OCI-LY1 (cell line): ENCODE data around the gene POLR2E.

Source experiments
- H2AFZ ChIP-seq: fragments of 200-600 bp; sonication (generic), shearing (Covaris generic); 2 replicates; pipeline ENCODE4 v1.6.0; 2014; ENCODE audit warnings: antibody characterized with exemption, mild to moderate bottlenecking, low read length
- H3F3A ChIP-seq: fragments of 200-600 bp; sonication (generic), shearing (Covaris generic); 2 replicates; pipeline ENCODE4 v1.6.0; 2014; ENCODE audit warnings: mild to moderate bottlenecking, antibody characterized with exemption, low read length, moderate library complexity; ENCODE audit not compliant: insufficient read depth
- H3K27ac ChIP-seq: fragments of 200-600 bp; sonication (generic); 2 replicates; pipeline ENCODE4 v1.5.1; 2014; ENCODE audit warnings: low read length, mixed run types, mild to moderate bottlenecking, low read depth; ENCODE audit not compliant: poor library complexity, severe bottlenecking
- H3K27me3 ChIP-seq: fragments of 200-600 bp; sonication (generic); 2 replicates; pipeline ENCODE4 v1.6.0; 2014; ENCODE audit warnings: antibody characterized with exemption, mild to moderate bottlenecking, low read length, moderate library complexity; ENCODE audit not compliant: insufficient read depth
- H3K36me3 ChIP-seq: fragments of 200-600 bp; sonication (generic); 2 replicates; pipeline ENCODE4 v1.6.1; 2014; ENCODE audit warnings: mild to moderate bottlenecking, antibody characterized with exemption, low read length, moderate library complexity, mixed read lengths; ENCODE audit not compliant: insufficient read depth
- H3K4me1 ChIP-seq: fragments of 200-600 bp; sonication (generic); 2 replicates; pipeline ENCODE4 v1.5.1; 2014; ENCODE audit warnings: mild to moderate bottlenecking, low read length, moderate library complexity; ENCODE audit not compliant: insufficient read depth, severe bottlenecking
- H3K4me2 ChIP-seq: fragments of 200-600 bp; sonication (generic), shearing (Covaris generic); 2 replicates; pipeline ENCODE4 v1.6.1; 2014; ENCODE audit warnings: low read length
- H3K4me3 ChIP-seq: fragments of 200-600 bp; sonication (generic); 2 replicates; pipeline ENCODE4 v1.5.1; 2014; ENCODE audit warnings: low read length, low read depth, mild to moderate bottlenecking, mixed read lengths; ENCODE audit not compliant: poor library complexity, severe bottlenecking
- H3K79me2 ChIP-seq: fragments of 200-600 bp; shearing (Covaris generic); 2 replicates; pipeline ENCODE4 v1.6.1; 2016; ENCODE audit warnings: mixed run types, low read length, mixed read lengths; ENCODE audit not compliant: insufficient read depth
- H3K9ac ChIP-seq: fragments of 200-600 bp; sonication (generic), shearing (Covaris generic); 2 replicates; pipeline ENCODE4 v1.6.1; 2014; ENCODE audit warnings: mild to moderate bottlenecking, low read length, mixed read lengths
- H3K9me2 ChIP-seq: fragments of 200-600 bp; sonication (generic), shearing (Covaris generic); 2 replicates; pipeline ENCODE4 v1.6.1; 2014; ENCODE audit warnings: low read depth, mild to moderate bottlenecking, low read length, mixed read lengths
- H3K9me3 ChIP-seq: fragments of 200-600 bp; shearing (Covaris generic); 2 replicates; pipeline ENCODE4 v1.6.1; 2014; ENCODE audit warnings: low read length, mixed read lengths
- H4K20me1 ChIP-seq: fragments of 200-600 bp; sonication (generic), shearing (Covaris generic); 2 replicates; pipeline ENCODE4 v1.6.0; 2016; ENCODE audit warnings: mild to moderate bottlenecking, low read length; ENCODE audit not compliant: insufficient read depth
- EZH2 ChIP-seq: fragments of 200-600 bp; sonication (generic), shearing (Covaris generic); IDR thresholded peaks from 2 replicates; pipeline ENCODE4 v1.8.0; 2017; ENCODE audit warnings: borderline replicate concordance, mixed run types, mild to moderate bottlenecking, antibody characterized with exemption, low read length, moderate library complexity, mixed read lengths
- TF ChIP-seq, protein P1 (sequence below): fragments of 200-600 bp; sonication (generic), shearing (Covaris generic); IDR thresholded peaks from 2 replicates; pipeline ENCODE4 v1.5.1; 2017; ENCODE audit warnings: mild to moderate bottlenecking, antibody characterized with exemption, low read length, moderate library complexity, mixed read lengths

Gene POLR2E

GRCh38 chr19:1118999-1119398 lies 23.8 kb upstream of the POLR2E start:
- no peak overlapping the region for H3K9ac ChIP-seq
- H3K4me2 ChIP-seq = no peak overlapping the region
- no peak for TF ChIP-seq EZH2
- TF ChIP-seq, protein P1, sequence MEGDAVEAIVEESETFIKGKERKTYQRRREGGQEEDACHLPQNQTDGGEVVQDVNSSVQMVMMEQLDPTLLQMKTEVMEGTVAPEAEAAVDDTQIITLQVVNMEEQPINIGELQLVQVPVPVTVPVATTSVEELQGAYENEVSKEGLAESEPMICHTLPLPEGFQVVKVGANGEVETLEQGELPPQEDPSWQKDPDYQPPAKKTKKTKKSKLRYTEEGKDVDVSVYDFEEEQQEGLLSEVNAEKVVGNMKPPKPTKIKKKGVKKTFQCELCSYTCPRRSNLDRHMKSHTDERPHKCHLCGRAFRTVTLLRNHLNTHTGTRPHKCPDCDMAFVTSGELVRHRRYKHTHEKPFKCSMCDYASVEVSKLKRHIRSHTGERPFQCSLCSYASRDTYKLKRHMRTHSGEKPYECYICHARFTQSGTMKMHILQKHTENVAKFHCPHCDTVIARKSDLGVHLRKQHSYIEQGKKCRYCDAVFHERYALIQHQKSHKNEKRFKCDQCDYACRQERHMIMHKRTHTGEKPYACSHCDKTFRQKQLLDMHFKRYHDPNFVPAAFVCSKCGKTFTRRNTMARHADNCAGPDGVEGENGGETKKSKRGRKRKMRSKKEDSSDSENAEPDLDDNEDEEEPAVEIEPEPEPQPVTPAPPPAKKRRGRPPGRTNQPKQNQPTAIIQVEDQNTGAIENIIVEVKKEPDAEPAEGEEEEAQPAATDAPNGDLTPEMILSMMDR = no peak
- H3K9me2 ChIP-seq = no peaks in the 10 kb centered on the region
- peaks cover 44% of the 10 kb centered on the region for H3K36me3 ChIP-seq
- H4K20me1 ChIP-seq = no peaks in the 10 kb centered on the region
- H2AFZ ChIP-seq = no peak overlapping the region
- H3K79me2 ChIP-seq = no peaks in the 10 kb centered on the region
- no peaks in the 10 kb centered on the region for H3K4me1 ChIP-seq
- H3F3A ChIP-seq = no peaks in the 10 kb centered on the region
- H3K4me3 ChIP-seq = no peak overlapping the region
- no peaks in the 10 kb centered on the region for H3K9me3 ChIP-seq
- H3K27me3 ChIP-seq = no peaks in the 10 kb centered on the region
- H3K27ac ChIP-seq = no peak overlapping the region

DNA sequence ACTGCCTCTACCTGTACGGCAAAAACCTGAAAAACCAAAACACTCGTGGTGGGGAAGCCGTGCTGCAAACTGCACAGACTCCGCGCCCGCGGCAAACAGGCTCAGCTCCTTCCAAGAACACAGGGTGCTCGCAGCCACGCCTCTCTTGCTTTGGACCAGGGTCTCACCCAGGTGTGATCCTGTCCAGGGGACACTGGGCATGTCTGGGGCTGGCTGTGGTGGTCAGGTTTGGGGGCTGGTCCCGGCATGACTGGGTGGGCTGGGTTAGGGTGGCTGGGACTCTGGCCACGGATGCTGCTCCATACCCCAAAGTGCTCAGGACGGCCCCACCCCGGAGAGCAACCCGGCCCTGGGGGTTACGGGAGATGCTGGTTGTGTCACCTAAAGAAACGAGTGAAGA lies 22.5 kb upstream of the POLR2E start:
- Histone ChIP-seq H3K27ac (no peak overlapping the region), H3K4me1 (peaks cover 3% of the 10 kb centered on the region), H3K79me2 (no peaks in the 10 kb centered on the region)

GRCh38 chr19:1116726-1117581 lies 21.8 kb upstream of the POLR2E start:
- H4K20me1 ChIP-seq = no peaks in the 10 kb centered on the region
- no peaks in the 10 kb centered on the region for H3K27me3 ChIP-seq
- H3K9me2 ChIP-seq = no peaks in the 10 kb centered on the region
- H3K27ac ChIP-seq = no peak overlapping the region
- H3K79me2 ChIP-seq = no peaks in the 10 kb centered on the region
- no peak overlapping the region for H2AFZ ChIP-seq
- H3K9me3 ChIP-seq = no peaks in the 10 kb centered on the region
- peaks cover 3% of the 10 kb centered on the region for H3K4me1 ChIP-seq
- H3K36me3 ChIP-seq = peaks cover 33% of the 10 kb centered on the region
- no peak overlapping the region for H3K4me3 ChIP-seq
- no peaks in the 10 kb centered on the region for H3F3A ChIP-seq
- TF ChIP-seq, protein P1 = no peak
- no peak for TF ChIP-seq EZH2
- no peak overlapping the region for H3K4me2 ChIP-seq
- H3K9ac ChIP-seq = no peak overlapping the region

More for the DNA sequence above, 22.5 kb upstream of the POLR2E start:
- TF ChIP-seq, protein P1 = no peak
- TF ChIP-seq EZH2 = no peak
- no peaks in the 10 kb centered on the region for H3K9me3 ChIP-seq
- H3K27me3 ChIP-seq = no peaks in the 10 kb centered on the region
- no peak overlapping the region for H3K4me2 ChIP-seq
- no peaks in the 10 kb centered on the region for H4K20me1 ChIP-seq
- H3F3A ChIP-seq = no peaks in the 10 kb centered on the region
- H3K36me3 ChIP-seq = peaks cover 35% of the 10 kb centered on the region
- H3K9me2 ChIP-seq = no peaks in the 10 kb centered on the region
- H3K9ac ChIP-seq = no peak overlapping the region
- H2AFZ ChIP-seq = no peak overlapping the region
- H3K4me3 ChIP-seq = no peak overlapping the region
